Effector memory CD4-positive, alpha-beta T cell (primary cell): ENCODE results near the gene CEP85.
"Not testable (repeated sequence)": the region's sequence is repeated elsewhere in the genome, so short reads cannot be mapped to it uniquely, and the experiment has no call there.

Source experiments
- DNase-seq, 3 donors: peaks; one replicate each; pipeline ENCODE4 v3.0.0-alpha.2; 2020
- H3K27ac ChIP-seq: 2 replicates; pipeline ENCODE4 v1.7.0; 2013; ENCODE audit warnings: mild to moderate bottlenecking, low read length, moderate library complexity; ENCODE audit not compliant: insufficient read depth, poor library complexity, severe bottlenecking
- H3K27me3 ChIP-seq: replicated peaks from 2 replicates; pipeline ENCODE4 v1.7.0; 2013; ENCODE audit warnings: mild to moderate bottlenecking, low read length; ENCODE audit not compliant: insufficient read depth, control insufficient read depth, poor library complexity, severe bottlenecking
- H3K36me3 ChIP-seq: 2 replicates; pipeline ENCODE4 v1.7.0; 2013; ENCODE audit warnings: mild to moderate bottlenecking, low read length, moderate library complexity; ENCODE audit not compliant: control insufficient read depth, insufficient read depth
- H3K4me1 ChIP-seq: 2 replicates; pipeline ENCODE4 v1.7.0; 2013; ENCODE audit warnings: low read length, mild to moderate bottlenecking; ENCODE audit not compliant: control insufficient read depth, insufficient read depth, poor library complexity, severe bottlenecking
- H3K4me3 ChIP-seq: 2 replicates; pipeline ENCODE4 v1.7.0; 2013; ENCODE audit warnings: low read length, low read depth, mild to moderate bottlenecking; ENCODE audit not compliant: insufficient read depth, poor library complexity, severe bottlenecking
- H3K9me3 ChIP-seq: 2 replicates; pipeline ENCODE4 v1.7.0; 2013; ENCODE audit warnings: mild to moderate bottlenecking, low read length, moderate library complexity; ENCODE audit not compliant: control insufficient read depth

CEP85 gene

GRCh38 chr1:26289158-26290059 is 55.4 kb downstream of the CEP85 start:
- Histone ChIP-seq H3K27ac (peak overlapping the region; percentile 89), H3K9me3 (no peaks in the 10 kb centered on the region), H3K4me1 (peaks cover 77% of the 10 kb centered on the region), H3K4me3 (no peak overlapping the region), H3K27me3 (no peaks in the 10 kb centered on the region), H3K36me3 (no peaks in the 10 kb centered on the region)
- DNase-seq, result no peak

GRCh38 chr1:26290122-26290881 is 56.3 kb downstream of the CEP85 start:
- H3K36me3 ChIP-seq, result no peaks in the 10 kb centered on the region
- no peaks in the 10 kb centered on the region for H3K9me3 ChIP-seq
- no peak overlapping the region for H3K4me3 ChIP-seq
- H3K27ac ChIP-seq, result peak overlapping the region; percentile 89
- H3K27me3 ChIP-seq, result no peaks in the 10 kb centered on the region
- H3K4me1 ChIP-seq, result peaks cover 69% of the 10 kb centered on the region
- DNase-seq, result no peak

- Histone ChIP-seq H3K27ac (peak overlapping the region; percentile 89), H3K4me3 (no peak overlapping the region), H3K36me3 (no peaks in the 10 kb centered on the region), H3K9me3 (no peaks in the 10 kb centered on the region), H3K4me1 (peaks cover 64% of the 10 kb centered on the region), H3K27me3 (no peaks in the 10 kb centered on the region)
- DNase-seq, result no peak
Observed at GRCh38 chr1:26290882-26291261, 56.9 kb downstream of the CEP85 start.

- H3K4me3 ChIP-seq, result no peak overlapping the region
- no peaks in the 10 kb centered on the region for H3K9me3 ChIP-seq
- H3K27ac ChIP-seq, result peak overlapping the region; percentile 89
- H3K36me3 ChIP-seq, result no peaks in the 10 kb centered on the region
- no peaks in the 10 kb centered on the region for H3K27me3 ChIP-seq
- H3K4me1 ChIP-seq, result peaks cover 58% of the 10 kb centered on the region
- DNase-seq, result no peak
Observed at GRCh38 chr1:26291433-26291832, 57.4 kb downstream of the CEP85 start.

GRCh38 chr1:26291939-26292338 is 57.9 kb downstream of the CEP85 start:
- Histone ChIP-seq H3K36me3 (no peaks in the 10 kb centered on the region), H3K27ac (peak overlapping the region; percentile 51), H3K4me1 (peaks cover 53% of the 10 kb centered on the region), H3K4me3 (no peak overlapping the region), H3K27me3 (no peaks in the 10 kb centered on the region), H3K9me3 (no peaks in the 10 kb centered on the region)
- no peak for DNase-seq

- not testable (repeated sequence) for H3K4me3 ChIP-seq, H3K36me3 ChIP-seq, H3K27me3 ChIP-seq, DNase-seq, H3K9me3 ChIP-seq
- peaks cover 45% of the 10 kb centered on the region for H3K4me1 ChIP-seq
- H3K27ac ChIP-seq, result peak overlapping the region; percentile 15
Observed at GRCh38 chr1:26292735-26293134, 58.7 kb downstream of the CEP85 start.

- no peaks in the 10 kb centered on the region for H3K9me3 ChIP-seq
- H3K36me3 ChIP-seq, result no peaks in the 10 kb centered on the region
- no peak overlapping the region for H3K4me3 ChIP-seq
- DNase-seq, result no peak
- no peaks in the 10 kb centered on the region for H3K27me3 ChIP-seq
- H3K27ac ChIP-seq, result no peak overlapping the region
- peaks cover 32% of the 10 kb centered on the region for H3K4me1 ChIP-seq
Observed at GRCh38 chr1:26293911-26294463, 60.0 kb downstream of the CEP85 start.

GRCh38 chr1:26295194-26296138 is 61.5 kb downstream of the CEP85 start:
- no peak for DNase-seq
- H3K36me3 ChIP-seq, result no peaks in the 10 kb centered on the region
- H3K4me1 ChIP-seq, result peaks cover 18% of the 10 kb centered on the region

GRCh38 chr1:26296340-26297056 is 62.5 kb downstream of the CEP85 start:
- no peaks in the 10 kb centered on the region for H3K9me3 ChIP-seq
- H3K36me3 ChIP-seq, result no peaks in the 10 kb centered on the region
- no peaks in the 10 kb centered on the region for H3K27me3 ChIP-seq
- no peak overlapping the region for H3K4me3 ChIP-seq
- peaks cover 13% of the 10 kb centered on the region for H3K4me1 ChIP-seq
- no peak overlapping the region for H3K27ac ChIP-seq
- no peak for DNase-seq

More at GRCh38 chr1:26295194-26296138, 61.5 kb downstream of the CEP85 start:
- H3K9me3 ChIP-seq, result no peaks in the 10 kb centered on the region
- no peak overlapping the region for H3K4me3 ChIP-seq
- no peaks in the 10 kb centered on the region for H3K27me3 ChIP-seq
- no peak overlapping the region for H3K27ac ChIP-seq
